Breast epithelium (tissue), 4 donors: ENCODE measurements around the gene STEAP3. TPM values are rescaled to one million over a fixed set of nuclear protein-coding genes. Genes with fewer than 3 reads are reported as not detected.

Source experiments
- DNase-seq, 2 donors: peaks; one replicate each; pipeline ENCODE4 v3.0.0-alpha.2; 2019; ENCODE audit warnings: low spot score in 2 of 2
- H3K27ac ChIP-seq, 2 donors: fragments of 200-600 bp; sonication (generic) in 1 of 2; one replicate each; pipeline ENCODE4 v1.5.1; 2016 to 2019; ENCODE audit warnings: mild to moderate bottlenecking in 1 of 2
- H3K27me3 ChIP-seq, 2 donors: fragments of 200-600 bp; sonication (generic) in 1 of 2; one replicate each; pipeline versions ENCODE4 v1.5.1 to v1.6.0; 2017 to 2019; ENCODE audit warnings: control low read depth in 1 of 2, mild to moderate bottlenecking in 1 of 2
- H3K36me3 ChIP-seq: fragments of 200-600 bp; one replicate; pipeline ENCODE4 v1.5.1; 2019
- H3K4me1 ChIP-seq, 2 donors: fragments of 200-600 bp; sonication (generic); one replicate each; pipeline ENCODE4 v1.5.1; 2016 to 2019; ENCODE audit warnings: control low read depth in 1 of 2
- H3K4me3 ChIP-seq, 3 donors: fragments of 200-600 bp; sonication (generic); 1 replicate in 2 of 3; 2 replicates in 1 of 3; pipeline ENCODE4 v1.5.1; 2016 to 2019; ENCODE audit warnings: mild to moderate bottlenecking in 3 of 3, moderate library complexity in 2 of 3
- H3K9me3 ChIP-seq, 2 donors: fragments of 200-600 bp; sonication (generic) in 1 of 2; one replicate each; pipeline ENCODE4 v1.5.1; 2016 to 2019; ENCODE audit warnings: control low read depth in 1 of 2
- CTCF ChIP-seq, 3 donors: fragments of 450-650 bp; IDR thresholded peaks; one replicate each; pipeline ENCODE4 v1.5.1; 2016 to 2017; ENCODE audit warnings: antibody characterized with exemption in 3 of 3, mild to moderate bottlenecking in 3 of 3, moderate library complexity in 3 of 3
- POLR2A ChIP-seq: fragments of 450-650 bp; IDR thresholded peaks from one replicate; pipeline ENCODE4 v1.6.1; 2016; ENCODE audit warnings: antibody characterized with exemption, mild to moderate bottlenecking, moderate library complexity
- POLR2AphosphoS5 ChIP-seq, 3 donors: sonication (generic); formaldehyde crosslinking; IDR thresholded peaks; one replicate each; pipeline ENCODE4 v1.6.1; 2017; ENCODE audit warnings: antibody characterized with exemption in 3 of 3
- intact Hi-C: fragments of 100-400 bp; cut with DNase I; formaldehyde crosslinking; loops from one replicate; pipeline ENCODE4 v1.15.1; 2023; ENCODE audit warnings: low total_unique reads
- total RNA-seq, 3 donors: library from RNA; depleted of rRNA; stranded (reverse); fragments of >200 nt; gene quantifications; one replicate each; pipeline ENCODE4 v1.1.0, GENCODE V29; 2016

STEAP3 gene
- total RNA-seq, 3 donors from 2014 or later: 11.2 to 52.2 (median 49.8) TPM

- H3K4me3 ChIP-seq: no peak overlapping the region
- DNase-seq: no peak
Observed at GRCh38 chr2:119301413-119301812, 77.8 kb downstream of the STEAP3 start.

GRCh38 chr2:119304847-119305246 is 81.2 kb downstream of the STEAP3 start:
- H3K27ac ChIP-seq: no peak overlapping the region
- DNase-seq: no peak
- no peak overlapping the region for H3K4me3 ChIP-seq
- H3K4me1 ChIP-seq: no peaks in the 10 kb centered on the region
- no peaks in the 10 kb centered on the region for H3K36me3 ChIP-seq
- intact Hi-C loops: no loop called here
- H3K27me3 ChIP-seq: no peaks in the 10 kb centered on the region
- TF ChIP-seq POLR2AphosphoS5 (IDR thresholded peaks at IDR 0.05) (no peak), CTCF (IDR thresholded peaks at IDR 0.05) (no peak), POLR2A (no peak)
- H3K9me3 ChIP-seq: no peaks in the 10 kb centered on the region

More at GRCh38 chr2:119301413-119301812, 77.8 kb downstream of the STEAP3 start:
- no peaks in the 10 kb centered on the region for H3K27me3 ChIP-seq
- H3K9me3 ChIP-seq: no peaks in the 10 kb centered on the region
- H3K27ac ChIP-seq: no peak overlapping the region
- no peak for TF ChIP-seq POLR2A
- TF ChIP-seq CTCF (IDR thresholded peaks at IDR 0.05): no peak
- no peak for TF ChIP-seq POLR2AphosphoS5 (IDR thresholded peaks at IDR 0.05)
- no peaks in the 10 kb centered on the region for H3K4me1 ChIP-seq
- H3K36me3 ChIP-seq: no peaks in the 10 kb centered on the region
- intact Hi-C loops: no loop called here

GRCh38 chr2:119305497-119306195 is 82.0 kb downstream of the STEAP3 start:
- no peak overlapping the region for H3K27ac ChIP-seq
- H3K27me3 ChIP-seq: no peaks in the 10 kb centered on the region
- no peaks in the 10 kb centered on the region for H3K9me3 ChIP-seq
- H3K36me3 ChIP-seq: no peaks in the 10 kb centered on the region
- no peaks in the 10 kb centered on the region for H3K4me1 ChIP-seq
- TF ChIP-seq CTCF (IDR thresholded peaks at IDR 0.05) (no peak), POLR2AphosphoS5 (IDR thresholded peaks at IDR 0.05) (no peak), POLR2A (no peak)
- no peak overlapping the region for H3K4me3 ChIP-seq
- intact Hi-C loops: no loop called here
- no peak for DNase-seq

- Histone ChIP-seq H3K27me3 (no peaks in the 10 kb centered on the region), H3K4me1 (no peaks in the 10 kb centered on the region), H3K27ac (no peak overlapping the region), H3K4me3 (no peak overlapping the region), H3K36me3 (no peaks in the 10 kb centered on the region), H3K9me3 (no peaks in the 10 kb centered on the region)
- DNase-seq: no peak
- intact Hi-C loops: no loop called here
- TF ChIP-seq CTCF (IDR thresholded peaks at IDR 0.05): no peak
- TF ChIP-seq POLR2AphosphoS5 (IDR thresholded peaks at IDR 0.05): no peak
- no peak for TF ChIP-seq POLR2A
Observed at GRCh38 chr2:119306196-119306590, 82.6 kb downstream of the STEAP3 start.

GRCh38 chr2:119307419-119308140 is 83.9 kb downstream of the STEAP3 start:
- Histone ChIP-seq H3K4me1 (no peaks in the 10 kb centered on the region), H3K27ac (peak overlapping the region in 1 of 2 donors; percentile 42), H3K4me3 (no peak overlapping the region), H3K27me3 (no peaks in the 10 kb centered on the region), H3K9me3 (no peaks in the 10 kb centered on the region), H3K36me3 (no peaks in the 10 kb centered on the region)
- intact Hi-C loops: no loop called here
- no peak for DNase-seq
- no peak for TF ChIP-seq CTCF (IDR thresholded peaks at IDR 0.05)
- TF ChIP-seq POLR2AphosphoS5 (IDR thresholded peaks at IDR 0.05): no peak
- TF ChIP-seq POLR2A: no peak
